GM12878 (cell line): Measurements from ENCODE around the gene RAB37. TPM values are rescaled to one million over a fixed set of nuclear protein-coding genes. Genes with fewer than 3 reads are reported as not detected.

Source experiments
- ATAC-seq: fragments of 200-7000 bp; cut with Tn5 transposase; 3 replicates; pipeline ENCODE4 v1.9.1; 2020; ENCODE audit warnings: mild to moderate bottlenecking, moderate library complexity
- BruUV-seq: library from RNA; stranded (reverse); fragments of 400-500 nt; replicated peaks from 2 replicates; lab custom pipeline; 2021; lab: Mats Ljungman, UMichigan
- CTCF ChIA-PET: fragments of 300-600 bp; sonication (Branson Sonifier 250); formaldehyde crosslinking; extraction: SDS; loops from one replicate; lab custom pipeline; 2021; ENCODE audit warnings: inconsistent platforms; lab: Yijun Ruan, JAX
- POLR2A ChIA-PET: fragments of 350-600 bp; formaldehyde crosslinking; extraction: SDS; loops from one replicate; lab custom pipeline; 2021; ENCODE audit warnings: inconsistent platforms; lab: Charles Lee
- RAD21 ChIA-PET: fragments of 300-600 bp; sonication (Branson Sonifier 250); formaldehyde crosslinking; loops from one replicate; lab custom pipeline; 2023; ENCODE audit warnings: antibody characterized with exemption; ENCODE audit not compliant: unreplicated experiment; lab: Charles Lee
- SMC1A ChIA-PET: fragments of 300-600 bp; sonication (Branson Sonifier 250); formaldehyde crosslinking; loops from one replicate; lab custom pipeline; 2023; ENCODE audit not compliant: unreplicated experiment, uncharacterized antibody; lab: Charles Lee
- DNase-seq: peaks from one replicate; pipeline ENCODE4 v3.0.0-alpha.2; 2011; ENCODE audit warnings: low read depth, low spot score
- FAIRE-seq: peaks from 3 replicates; lab custom pipeline; 2011; peaks lifted over from hg19 to GRCh38; lab: Jason Lieb, UNC
- H2AFZ ChIP-seq: 2 replicates; pipeline ENCODE4 v1.6.0; 2011; ENCODE audit warnings: low read depth, low read length, control low read depth; ENCODE audit not compliant: control insufficient read depth
- H3K27ac ChIP-seq: 2 replicates; pipeline ENCODE4 v1.5.1; 2011; ENCODE audit warnings: control low read depth; ENCODE audit not compliant: control insufficient read depth, insufficient read depth
- H3K27me3 ChIP-seq, 2 experiments: replicated peaks in 1 of 2; 2 replicates each; pipeline versions ENCODE4 v1.6.0 to v1.6.1; 2011; ENCODE audit warnings: low read length in 1 of 2; ENCODE audit not compliant: control insufficient read depth in 2 of 2, insufficient read depth in 2 of 2
- H3K36me3 ChIP-seq, 2 experiments: 2 replicates each; pipeline ENCODE4 v1.5.1; 2011; ENCODE audit warnings: low read length in 1 of 2; ENCODE audit not compliant: control insufficient read depth in 2 of 2, insufficient read depth in 2 of 2
- H3K4me1 ChIP-seq: 2 replicates; pipeline ENCODE4 v1.6.1; 2011; ENCODE audit warnings: mild to moderate bottlenecking, low read length, moderate library complexity, mixed read lengths; ENCODE audit not compliant: control insufficient read depth, insufficient read depth
- H3K4me2 ChIP-seq: 2 replicates; pipeline ENCODE4 v1.6.0; 2011; ENCODE audit warnings: control low read depth; ENCODE audit not compliant: control insufficient read depth, insufficient read depth
- H3K4me3 ChIP-seq: fragments of 200-600 bp; sonication (generic); 2 replicates; pipeline ENCODE4 v1.5.1; 2016
- H3K79me2 ChIP-seq: 2 replicates; pipeline ENCODE4 v1.6.0; 2011; ENCODE audit warnings: low read length; ENCODE audit not compliant: control insufficient read depth, insufficient read depth
- H3K9ac ChIP-seq: 2 replicates; pipeline ENCODE4 v1.8.0; 2011; ENCODE audit warnings: low read length, control low read depth, mixed read lengths; ENCODE audit not compliant: control insufficient read depth, insufficient read depth
- H3K9me3 ChIP-seq: replicated peaks from 3 replicates; pipeline ENCODE4 v1.5.1; 2011; ENCODE audit warnings: mild to moderate bottlenecking, low read length; ENCODE audit not compliant: control insufficient read depth, insufficient read depth
- H4K20me1 ChIP-seq: 2 replicates; pipeline ENCODE4 v1.6.0; 2011; ENCODE audit not compliant: control insufficient read depth, insufficient read depth
- BCL3 ChIP-seq: IDR thresholded peaks from 2 replicates; pipeline ENCODE4 v1.6.1; 2011; ENCODE audit warnings: borderline replicate concordance, low read depth, mild to moderate bottlenecking, moderate library complexity, low read length; ENCODE audit not compliant: insufficient read depth, poor library complexity, severe bottlenecking
- GABPA ChIP-seq: IDR thresholded peaks from 2 replicates; pipeline ENCODE4 v1.6.1; 2014; ENCODE audit warnings: antibody characterized with exemption, low read depth, mild to moderate bottlenecking, inconsistent platforms
- MLLT1 ChIP-seq: fragments of 450-650 bp; IDR thresholded peaks from 2 replicates; pipeline ENCODE4 v1.6.1; 2016; ENCODE audit warnings: mild to moderate bottlenecking
- NBN ChIP-seq: fragments of 450-650 bp; IDR thresholded peaks from 2 replicates; pipeline ENCODE4 v1.6.1; 2016
- PKNOX1 ChIP-seq: fragments of 450-650 bp; IDR thresholded peaks from 2 replicates; pipeline ENCODE4 v1.6.1; 2016; ENCODE audit warnings: mild to moderate bottlenecking
- PML ChIP-seq: IDR thresholded peaks from 2 replicates; pipeline ENCODE4 v1.6.1; 2012; ENCODE audit warnings: low read length, inconsistent platforms
- SMC3 ChIP-seq: IDR thresholded peaks from 2 replicates; pipeline ENCODE4 v1.6.1; 2011; ENCODE audit warnings: low read length, improper control_type of control experiment, borderline replicate concordance
- SREBF2 ChIP-seq: IDR thresholded peaks from 2 replicates; pipeline ENCODE4 v1.6.1; 2012; ENCODE audit warnings: mild to moderate bottlenecking, low read length
- SRF ChIP-seq, 2 experiments: IDR thresholded peaks; 2 replicates each; pipeline ENCODE4 v1.6.1; 2011; ENCODE audit warnings: low read depth in 2 of 2, low read length in 2 of 2, mild to moderate bottlenecking in 1 of 2, moderate library complexity in 1 of 2
- SUZ12 ChIP-seq: fragments of 200-600 bp; sonication (generic); IDR thresholded peaks from one replicate; pipeline ENCODE4 v1.6.1; 2018; ENCODE audit warnings: antibody characterized with exemption, mild to moderate bottlenecking; ENCODE audit not compliant: unreplicated experiment
- ZNF207 ChIP-seq: fragments of 450-650 bp; IDR thresholded peaks from 2 replicates; pipeline ENCODE4 v1.6.1; 2014; ENCODE audit warnings: antibody characterized with exemption, mild to moderate bottlenecking, borderline replicate concordance
- ZNF217 ChIP-seq: fragments of 450-650 bp; IDR thresholded peaks from 2 replicates; pipeline ENCODE4 v1.6.1; 2017; ENCODE audit warnings: antibody characterized with exemption, mild to moderate bottlenecking
- ZNF24 ChIP-seq: fragments of 450-650 bp; IDR thresholded peaks from 2 replicates; pipeline ENCODE4 v1.6.1; 2017; ENCODE audit warnings: antibody characterized with exemption, mild to moderate bottlenecking
- ZNF592 ChIP-seq: fragments of 450-650 bp; IDR thresholded peaks from 2 replicates; pipeline ENCODE4 v1.6.1; 2017; ENCODE audit warnings: mild to moderate bottlenecking, moderate library complexity
- ZSCAN29 ChIP-seq: fragments of 450-650 bp; IDR thresholded peaks from 2 replicates; pipeline ENCODE4 v1.6.1; 2017; ENCODE audit warnings: mild to moderate bottlenecking, moderate library complexity
- WGBS: methylation state at CpG from one replicate; pipeline ENCODE4 v1.1.6; 2016; ENCODE audit warnings: low lambda C conversion rate; ENCODE audit not compliant: insufficient replicate concordance, insufficient coverage; ENCODE audit errors: missing lambda C conversion rate; 5-methylcytosine and 5-hydroxymethylcytosine counted together
- in situ Hi-C: fragments of 300-500 bp; cut with MboI; formaldehyde crosslinking; loops from 9 replicates; pipeline ENCODE4 v1.14.3; 2018; ENCODE audit warnings: mixed read lengths
- intact Hi-C: fragments of 100-400 bp; cut with micrococcal nuclease; formaldehyde crosslinking; loops from one replicate; pipeline ENCODE4 v1.14.2; 2022; ENCODE audit not compliant: unreplicated experiment
- polyA plus RNA-seq, 11 experiments: library from polyadenylated mRNA; depleted of rRNA in 4 of 11; unstranded in 6 of 11; stranded (reverse) in 5 of 11; fragments of >200 nt; fragmentation: Nextera tagmentation in 4 of 11; fragmentation: Illumina TruSeq in 1 of 11; extraction: Ambion mirVana in 4 of 11; extraction: Trizol in 1 of 11; gene quantifications; 1 replicate in 1 of 11; 2 replicates in 10 of 11; pipeline versions ENCODE4 v1.2.1 to v1.2.3, GENCODE V29; 2011 to 2016; ENCODE audit warnings: inconsistent platforms in 2 of 11, missing spikeins in 2 of 11, low read depth in 1 of 11
- total RNA-seq, 4 experiments: library from RNA; depleted of rRNA in 3 of 4; stranded (reverse); fragments of >200 nt in 3 of 4; fragmentation: Illumina TruSeq in 1 of 4; extraction: Trizol in 1 of 4; gene quantifications; 2 replicates each; pipeline versions ENCODE4 v1.2.1 to v1.2.3, GENCODE V29; 2013 to 2021

Gene RAB37
- total and polyA plus RNA-seq, 10 of the 15 experiments (the other 5 are each of a cell fraction or from before 2014, with no cell fraction given) = 0.48 to 5.6 (median 1.7) TPM

- TF ChIP-seq ZNF207 = no peak
- TF ChIP-seq PKNOX1 = no peak
- TF ChIP-seq, all 136 proteins: peak for 0
Observed at GRCh38 chr17:74746376-74746775, 9.3 kb downstream of the RAB37 start (continued).

GRCh38 chr17:74746922-74747321 is 9.9 kb downstream of the RAB37 start:
- no TSS peak for BruUV-seq
- no peak overlapping the region for H3K27ac ChIP-seq
- H3K9ac ChIP-seq = no peak overlapping the region
- peaks cover 33% of the 10 kb centered on the region for H3K79me2 ChIP-seq
- POLR2A ChIA-PET = interaction anchor here (0.6 to 3.1 kb wide), 7 partner anchors 9 to 436 kb away, joined by 3 to 22 read pairs (median 4); partner anchors contain the start of genes NAT9, RAB37 and SUMO2
- H3K9me3 ChIP-seq = no peaks in the 10 kb centered on the region
- CTCF ChIA-PET = interaction anchor here (0.9 to 4.5 kb wide), 13 partner anchors 8 to 214 kb away, joined by 3 to 98 read pairs (median 26); partner anchors contain the start of genes GRIN2C, NAT9 and RAB37
- FAIRE-seq = peak; percentile 56
- no peak overlapping the region for H3K4me3 ChIP-seq
- no peak overlapping the region for H3K4me2 ChIP-seq
- H3K27me3 ChIP-seq = no peaks in the 10 kb centered on the region
- RAD21 ChIA-PET = interaction anchor here (1.1 to 3.0 kb wide), 10 partner anchors 9 to 115 kb away, joined by 3 to 30 read pairs (median 10); partner anchors contain the start of genes NAT9 and RAB37
- WGBS = 86% methylated on average over 6 of the region's 6 CpGs
- peaks cover 20% of the 10 kb centered on the region for H3K4me1 ChIP-seq
- H2AFZ ChIP-seq = no peak overlapping the region
- intact Hi-C loops (no loop called here), in situ Hi-C loops (no loop called here)
- no peak for ATAC-seq
- H3K36me3 ChIP-seq = no peaks in the 10 kb centered on the region
- SMC1A ChIA-PET = interaction anchor here (0.8 to 3.3 kb wide), 8 partner anchors 10 to 214 kb away, joined by 3 to 15 read pairs (median 8); partner anchors contain the start of genes FDXR and RAB37
- H4K20me1 ChIP-seq = no peaks in the 10 kb centered on the region
- DNase-seq = no peak
- TF ChIP-seq ZSCAN29 (no peak), SUZ12 (no peak), BCL3 (no peak), ZNF217 (no peak), GABPA (no peak), ZNF24 (no peak), MLLT1 (no peak), ZNF592 (no peak), NBN (no peak), SREBF2 (no peak), PML (no peak), SRF (IDR thresholded peaks at IDR 0.05; ENCODE audit: low read depth in 2 of 2, low read length in 2 of 2) (no peak), SMC3 (no peak)
